ENCODE measurements around the gene PPFIA2. TPM values are rescaled to one million over a fixed set of nuclear protein-coding genes. Genes with fewer than 3 reads are reported as not detected.

Gene PPFIA2
- total and polyA plus RNA-seq, 7 donors, result 0.04 to 1.2 (median 0.25) TPM

DNA sequence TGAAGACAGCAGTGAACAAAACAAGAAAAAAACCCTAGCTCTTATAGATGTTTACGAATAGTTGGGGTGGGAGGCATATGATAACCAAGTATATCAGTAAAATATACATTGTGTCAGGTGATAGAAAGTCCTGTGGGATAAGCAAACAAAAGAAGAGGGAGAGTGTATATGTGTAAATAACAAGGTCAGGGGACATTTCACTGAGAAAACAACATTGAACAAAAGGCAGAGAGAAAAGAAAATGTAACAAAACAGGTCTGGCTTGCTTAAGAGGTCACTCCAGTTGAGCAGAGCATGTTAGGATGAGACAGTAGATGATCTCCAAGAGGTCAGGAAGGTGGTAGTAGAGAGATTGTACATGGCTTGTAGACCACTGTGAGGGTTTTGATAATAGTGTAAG is 377.2 kb downstream of the PPFIA2 start:
- no peaks in the 10 kb centered on the region for H3K36me3 ChIP-seq (ENCODE audit: insufficient read depth in 1 of 2, low read depth in 1 of 2)
- DNase-seq (no peak), ATAC-seq (no peak)
- intact Hi-C loops (cut with DNase I), result no loop called here
- no peaks in the 10 kb centered on the region for H3K27me3 ChIP-seq (ENCODE audit: insufficient read depth in 3 of 3, low read length in 2 of 3)
- no peaks in the 10 kb centered on the region for H3K9me3 ChIP-seq
- H3K4me1 ChIP-seq, result no peaks in the 10 kb centered on the region
- no peak overlapping the region for H3K4me3 ChIP-seq
- TF ChIP-seq, protein P1, sequence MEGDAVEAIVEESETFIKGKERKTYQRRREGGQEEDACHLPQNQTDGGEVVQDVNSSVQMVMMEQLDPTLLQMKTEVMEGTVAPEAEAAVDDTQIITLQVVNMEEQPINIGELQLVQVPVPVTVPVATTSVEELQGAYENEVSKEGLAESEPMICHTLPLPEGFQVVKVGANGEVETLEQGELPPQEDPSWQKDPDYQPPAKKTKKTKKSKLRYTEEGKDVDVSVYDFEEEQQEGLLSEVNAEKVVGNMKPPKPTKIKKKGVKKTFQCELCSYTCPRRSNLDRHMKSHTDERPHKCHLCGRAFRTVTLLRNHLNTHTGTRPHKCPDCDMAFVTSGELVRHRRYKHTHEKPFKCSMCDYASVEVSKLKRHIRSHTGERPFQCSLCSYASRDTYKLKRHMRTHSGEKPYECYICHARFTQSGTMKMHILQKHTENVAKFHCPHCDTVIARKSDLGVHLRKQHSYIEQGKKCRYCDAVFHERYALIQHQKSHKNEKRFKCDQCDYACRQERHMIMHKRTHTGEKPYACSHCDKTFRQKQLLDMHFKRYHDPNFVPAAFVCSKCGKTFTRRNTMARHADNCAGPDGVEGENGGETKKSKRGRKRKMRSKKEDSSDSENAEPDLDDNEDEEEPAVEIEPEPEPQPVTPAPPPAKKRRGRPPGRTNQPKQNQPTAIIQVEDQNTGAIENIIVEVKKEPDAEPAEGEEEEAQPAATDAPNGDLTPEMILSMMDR (IDR thresholded peaks at IDR 0.05), result no peak
- H3K27ac ChIP-seq, result no peak overlapping the region
- WGBS, 3 donors, result 90 to 98% (median 92%) methylated on average over 1 of the region's 1 CpG

DNA sequence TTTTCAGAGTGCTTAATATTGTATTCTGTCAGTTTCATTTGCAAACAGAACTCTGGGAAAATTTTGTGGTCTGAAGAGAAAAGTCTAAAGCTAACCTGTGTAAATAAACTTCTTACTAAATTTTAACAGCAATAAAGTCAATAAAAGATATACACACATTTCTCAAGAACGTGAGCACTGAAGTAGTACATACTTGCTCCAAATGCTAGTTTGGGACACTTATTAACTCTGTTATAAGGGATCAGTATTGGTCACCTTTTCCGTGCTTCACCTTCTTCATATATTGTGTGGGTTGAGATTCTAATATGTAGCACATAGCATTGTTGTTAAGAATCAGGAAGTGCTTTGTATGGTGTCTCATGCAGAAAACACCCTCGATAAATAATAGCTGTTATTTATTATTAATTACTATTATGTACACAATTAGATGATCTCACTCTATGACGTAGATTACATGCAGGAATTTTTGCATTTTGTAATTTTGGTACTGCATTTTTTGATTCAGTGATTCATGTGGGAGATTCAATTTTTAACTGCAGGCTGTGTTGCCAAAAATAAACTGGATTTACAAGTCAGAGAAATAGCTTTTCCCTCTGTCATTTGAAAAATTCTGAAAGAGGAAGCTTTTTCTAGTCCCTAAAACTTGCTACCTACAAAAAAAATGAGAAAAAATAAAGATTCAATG is 380.4 kb downstream of the PPFIA2 start:
- DNase-seq (no peak), ATAC-seq (no peak)
- H3K9me3 ChIP-seq, result no peaks in the 10 kb centered on the region
- H3K4me1 ChIP-seq, result no peaks in the 10 kb centered on the region
- TF ChIP-seq, protein P1 (IDR thresholded peaks at IDR 0.05), result no peak
- no peak overlapping the region for H3K4me3 ChIP-seq
- no peaks in the 10 kb centered on the region for H3K36me3 ChIP-seq (ENCODE audit: insufficient read depth in 1 of 2, low read depth in 1 of 2)
- 73 to 77% (median 74%) methylated on average over 4 of the region's 4 CpGs for WGBS, 3 donors
- no peak overlapping the region for H3K27ac ChIP-seq
- H3K27me3 ChIP-seq (ENCODE audit: insufficient read depth in 3 of 3, low read length in 2 of 3), result no peaks in the 10 kb centered on the region
- intact Hi-C loops (cut with DNase I), result no loop called here

DNA sequence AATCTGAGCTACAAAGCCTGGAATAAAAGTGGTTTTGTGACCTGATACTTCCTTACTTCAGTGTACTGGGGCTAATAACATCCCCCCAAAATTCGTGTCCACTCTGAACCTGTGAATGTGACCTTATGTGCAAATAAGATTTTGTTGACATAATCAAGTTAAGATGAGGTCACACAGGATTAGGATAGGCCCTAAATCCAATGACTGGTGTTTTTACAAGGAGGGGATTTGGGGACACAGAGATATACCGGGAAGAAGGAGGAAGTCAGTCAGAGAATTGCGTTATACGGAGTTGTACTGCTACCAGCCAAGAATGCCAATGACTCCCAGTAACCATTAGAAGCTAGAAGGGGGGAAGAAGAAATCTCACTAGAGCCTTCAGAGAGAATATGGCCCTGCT is 381.4 kb downstream of the PPFIA2 start:
- WGBS, 3 donors, result 61 to 74% (median 71%) methylated on average over 4 of the region's 4 CpGs
- ATAC-seq, result no peak
- TF ChIP-seq, protein P1 (IDR thresholded peaks at IDR 0.05), result no peak
- no peaks in the 10 kb centered on the region for H3K4me1 ChIP-seq
- no peak overlapping the region for H3K4me3 ChIP-seq
- no peak overlapping the region for H3K27ac ChIP-seq
- intact Hi-C loops (cut with DNase I), result no loop called here
- no peaks in the 10 kb centered on the region for H3K9me3 ChIP-seq
- DNase-seq, result no peak
- H3K36me3 ChIP-seq (ENCODE audit: insufficient read depth in 1 of 2, low read depth in 1 of 2), result no peaks in the 10 kb centered on the region
- no peaks in the 10 kb centered on the region for H3K27me3 ChIP-seq (ENCODE audit: insufficient read depth in 3 of 3, low read length in 2 of 3)

DNA sequence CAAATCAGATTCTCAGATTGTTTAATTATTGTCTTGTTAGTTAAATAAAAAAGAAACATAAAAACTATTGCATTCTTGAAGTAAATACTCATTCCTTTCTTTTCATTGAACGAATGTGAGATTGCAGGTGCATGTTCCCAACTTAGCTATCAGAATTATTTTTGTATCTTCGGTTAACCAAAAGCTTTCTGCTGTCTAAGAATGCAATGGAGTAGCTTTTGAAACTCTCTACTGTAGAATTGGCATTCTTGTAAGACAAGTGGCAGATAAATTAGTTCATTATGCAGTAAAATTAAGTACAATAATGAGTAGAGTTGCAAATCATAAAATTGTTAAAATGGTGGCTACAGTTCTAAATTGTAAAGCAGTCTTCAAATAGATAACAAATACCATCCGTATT is 383.2 kb downstream of the PPFIA2 start:
- TF ChIP-seq, protein P1 (IDR thresholded peaks at IDR 0.05), result no peak
- Histone ChIP-seq H3K4me1 (no peaks in the 10 kb centered on the region), H3K27ac (no peak overlapping the region), H3K27me3 (ENCODE audit: insufficient read depth in 3 of 3, low read length in 2 of 3) (no peaks in the 10 kb centered on the region), H3K36me3 (ENCODE audit: insufficient read depth in 1 of 2, low read depth in 1 of 2) (no peaks in the 10 kb centered on the region), H3K4me3 (no peak overlapping the region), H3K9me3 (no peaks in the 10 kb centered on the region)
- DNase-seq (no peak), ATAC-seq (no peak)
- 72 to 83% (median 82%) methylated on average over 3 of the region's 3 CpGs for WGBS, 3 donors
- intact Hi-C loops (cut with DNase I), result no loop called here

DNA sequence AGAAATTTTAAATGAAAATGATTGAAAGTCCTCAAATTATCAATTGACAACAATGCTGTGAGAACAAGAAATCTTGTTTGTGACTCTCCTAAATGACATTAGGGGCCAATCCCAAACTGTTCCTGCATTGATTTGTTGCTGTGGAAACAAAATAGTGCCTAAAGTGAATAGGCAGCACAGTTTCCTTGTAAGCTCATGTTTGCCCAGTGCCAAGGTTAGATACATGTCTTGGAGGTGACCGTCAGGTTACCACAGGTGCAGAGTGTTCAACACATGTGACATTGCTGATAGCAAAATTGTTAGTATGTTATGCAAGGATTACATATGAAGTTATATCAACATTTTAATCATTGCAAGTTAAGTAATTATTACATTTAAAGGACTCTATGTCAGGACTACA is 388.7 kb downstream of the PPFIA2 start:
- no peak overlapping the region for H3K4me3 ChIP-seq
- H3K36me3 ChIP-seq (ENCODE audit: insufficient read depth in 1 of 2, low read depth in 1 of 2), result no peaks in the 10 kb centered on the region
- WGBS, 3 donors, result 73 to 84% (median 76%) methylated on average over 1 of the region's 1 CpG
- H3K27ac ChIP-seq, result no peak overlapping the region
- TF ChIP-seq, protein P1 (IDR thresholded peaks at IDR 0.05), result no peak
- H3K27me3 ChIP-seq (ENCODE audit: insufficient read depth in 3 of 3, low read length in 2 of 3), result no peaks in the 10 kb centered on the region
- ATAC-seq, result no peak
- H3K4me1 ChIP-seq, result no peaks in the 10 kb centered on the region
- H3K9me3 ChIP-seq, result no peaks in the 10 kb centered on the region
- DNase-seq, result no peak
- intact Hi-C loops (cut with DNase I), result no loop called here

Measured in psoas muscle (tissue), 8 donors.